Breast epithelium (tissue), 3 donors: ENCODE data around the gene ANKRD10.

Source experiments
- CTCF ChIP-seq, 3 donors: fragments of 450-650 bp; IDR thresholded peaks; one replicate each; pipeline ENCODE4 v1.5.1; 2016 to 2017; ENCODE audit warnings: antibody characterized with exemption in 3 of 3, mild to moderate bottlenecking in 3 of 3, moderate library complexity in 3 of 3
- POLR2A ChIP-seq: fragments of 450-650 bp; IDR thresholded peaks from one replicate; pipeline ENCODE4 v1.6.1; 2016; ENCODE audit warnings: antibody characterized with exemption, mild to moderate bottlenecking, moderate library complexity

- TF ChIP-seq CTCF (IDR thresholded peaks at IDR 0.05) (no peak), POLR2A (no peak)
Observed at GRCh38 chr13:110875241-110875640, 39.6 kb downstream of the ANKRD10 start.
